ENCODE data around the gene SEZ6L.

SEZ6L gene

DNA sequence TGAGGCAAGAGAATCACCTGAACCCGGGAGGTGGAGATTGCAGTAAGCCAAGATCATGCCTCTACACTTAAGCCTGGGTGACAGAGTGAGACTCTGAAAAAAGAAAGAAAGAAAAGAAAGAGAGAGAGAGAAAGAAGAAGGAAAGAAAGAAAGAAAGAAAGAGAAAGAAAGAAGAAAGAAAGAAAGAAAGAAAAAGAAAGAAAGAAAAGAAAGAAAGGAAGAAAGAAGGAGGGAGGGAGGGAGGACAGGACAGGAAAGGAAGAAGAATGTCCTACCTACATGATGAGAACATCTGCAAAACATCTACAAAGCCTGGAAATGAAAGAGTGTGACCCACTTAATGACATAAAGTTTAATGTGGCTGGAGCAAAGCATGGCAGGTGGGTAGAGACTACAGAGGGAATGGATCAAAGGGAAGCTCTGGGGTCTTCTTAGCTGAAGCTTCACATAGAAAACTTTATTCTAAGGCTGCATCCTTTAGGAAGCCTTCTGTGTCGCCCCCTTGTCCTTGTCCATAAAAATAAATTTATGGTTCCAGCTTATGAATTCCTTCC lies 147.5 kb downstream of the SEZ6L start:
- Histone ChIP-seq H3K9me2 (replicated peaks; ENCODE audit: low read depth, low read length) (no peaks in the 10 kb centered on the region), H3K4me3 (ENCODE audit: low read length, poor library complexity, severe bottlenecking) (no peak overlapping the region), H3K9me3 (ENCODE audit: insufficient read depth, low read depth, low read length) (no peaks in the 10 kb centered on the region), H4K20me1 (ENCODE audit: insufficient read depth, low read length, poor library complexity, severe bottlenecking) (no peaks in the 10 kb centered on the region), H2AFZ (ENCODE audit: low read length) (no peak overlapping the region), H3K4me1 (ENCODE audit: insufficient read depth, low read length, poor library complexity, severe bottlenecking) (no peaks in the 10 kb centered on the region), H3K4me2 (ENCODE audit: low read depth, low read length, poor library complexity, severe bottlenecking) (no peak overlapping the region), H3K36me3 (ENCODE audit: insufficient read depth, low read length) (no peaks in the 10 kb centered on the region), H3K79me2 (ENCODE audit: insufficient read depth, low read length) (no peaks in the 10 kb centered on the region), H3K27me3 (ENCODE audit: insufficient read depth, low read length, poor library complexity, severe bottlenecking) (no peaks in the 10 kb centered on the region), H3F3A (ENCODE audit: low read depth) (no peaks in the 10 kb centered on the region), H3K9ac (ENCODE audit: low read depth, low read length, poor library complexity, severe bottlenecking) (no peak overlapping the region)
- TF ChIP-seq, protein P1, sequence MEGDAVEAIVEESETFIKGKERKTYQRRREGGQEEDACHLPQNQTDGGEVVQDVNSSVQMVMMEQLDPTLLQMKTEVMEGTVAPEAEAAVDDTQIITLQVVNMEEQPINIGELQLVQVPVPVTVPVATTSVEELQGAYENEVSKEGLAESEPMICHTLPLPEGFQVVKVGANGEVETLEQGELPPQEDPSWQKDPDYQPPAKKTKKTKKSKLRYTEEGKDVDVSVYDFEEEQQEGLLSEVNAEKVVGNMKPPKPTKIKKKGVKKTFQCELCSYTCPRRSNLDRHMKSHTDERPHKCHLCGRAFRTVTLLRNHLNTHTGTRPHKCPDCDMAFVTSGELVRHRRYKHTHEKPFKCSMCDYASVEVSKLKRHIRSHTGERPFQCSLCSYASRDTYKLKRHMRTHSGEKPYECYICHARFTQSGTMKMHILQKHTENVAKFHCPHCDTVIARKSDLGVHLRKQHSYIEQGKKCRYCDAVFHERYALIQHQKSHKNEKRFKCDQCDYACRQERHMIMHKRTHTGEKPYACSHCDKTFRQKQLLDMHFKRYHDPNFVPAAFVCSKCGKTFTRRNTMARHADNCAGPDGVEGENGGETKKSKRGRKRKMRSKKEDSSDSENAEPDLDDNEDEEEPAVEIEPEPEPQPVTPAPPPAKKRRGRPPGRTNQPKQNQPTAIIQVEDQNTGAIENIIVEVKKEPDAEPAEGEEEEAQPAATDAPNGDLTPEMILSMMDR (conservative IDR thresholded peaks at IDR 0.05; ENCODE audit: low read length), result no peak
- TF ChIP-seq EZH2phosphoT487 (IDR thresholded peaks at IDR 0.05; ENCODE audit: borderline replicate concordance), result no peak

DNA sequence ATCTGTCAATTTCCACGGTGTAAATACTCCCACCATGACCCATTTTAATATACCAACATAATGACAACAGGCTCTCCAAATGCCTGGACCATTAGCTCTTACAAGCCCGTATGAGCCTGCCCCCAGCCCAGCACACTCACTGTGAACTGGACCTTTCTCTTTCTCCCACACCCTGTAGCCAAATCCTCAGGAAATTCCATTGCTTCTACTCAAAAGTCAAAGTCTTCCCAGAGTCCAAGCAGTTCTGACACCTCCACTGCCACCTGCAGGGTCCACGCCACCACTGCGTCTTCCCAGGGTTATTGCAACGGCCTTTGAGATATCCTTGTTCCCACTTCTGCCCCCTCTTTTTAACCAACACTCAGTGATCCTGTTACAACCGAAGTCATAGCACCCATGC lies 149.7 kb downstream of the SEZ6L start:
- Histone ChIP-seq H3K9me2 (replicated peaks; ENCODE audit: low read depth, low read length) (no peaks in the 10 kb centered on the region), H3K79me2 (ENCODE audit: insufficient read depth, low read length) (no peaks in the 10 kb centered on the region), H2AFZ (ENCODE audit: low read length) (no peak overlapping the region), H3F3A (ENCODE audit: low read depth) (no peaks in the 10 kb centered on the region), H3K4me3 (ENCODE audit: low read length, poor library complexity, severe bottlenecking) (no peak overlapping the region), H3K9ac (ENCODE audit: low read depth, low read length, poor library complexity, severe bottlenecking) (no peak overlapping the region), H3K9me3 (ENCODE audit: insufficient read depth, low read depth, low read length) (no peaks in the 10 kb centered on the region), H4K20me1 (ENCODE audit: insufficient read depth, low read length, poor library complexity, severe bottlenecking) (no peaks in the 10 kb centered on the region), H3K27me3 (ENCODE audit: insufficient read depth, low read length, poor library complexity, severe bottlenecking) (no peaks in the 10 kb centered on the region), H3K4me1 (ENCODE audit: insufficient read depth, low read length, poor library complexity, severe bottlenecking) (no peaks in the 10 kb centered on the region), H3K4me2 (ENCODE audit: low read depth, low read length, poor library complexity, severe bottlenecking) (no peak overlapping the region), H3K36me3 (ENCODE audit: insufficient read depth, low read length) (no peaks in the 10 kb centered on the region)
- TF ChIP-seq EZH2phosphoT487 (IDR thresholded peaks at IDR 0.05; ENCODE audit: borderline replicate concordance), result no peak
- TF ChIP-seq, protein P1 (conservative IDR thresholded peaks at IDR 0.05; ENCODE audit: low read length), result no peak

DNA sequence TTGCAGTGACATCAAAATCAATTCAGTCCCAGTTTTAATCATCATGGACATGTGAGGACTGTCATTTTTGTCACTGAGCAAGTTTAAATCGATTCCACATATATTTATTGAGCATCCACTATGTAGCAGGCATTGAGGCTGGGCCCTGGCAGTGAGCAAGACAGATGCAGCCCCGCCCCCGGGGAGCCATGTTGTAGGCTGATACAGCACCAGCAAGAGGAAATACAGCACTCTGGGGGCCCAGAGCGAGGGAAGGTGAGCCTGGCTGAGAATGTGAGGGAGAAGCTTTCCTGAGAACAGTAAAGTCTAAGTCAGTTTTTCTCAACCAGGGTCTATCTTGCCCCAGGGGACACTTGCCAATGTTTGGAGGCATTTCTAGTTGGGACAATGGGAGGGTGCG lies 151.2 kb downstream of the SEZ6L start:
- Histone ChIP-seq H3K9ac (ENCODE audit: low read depth, low read length, poor library complexity, severe bottlenecking) (no peak overlapping the region), H3K4me3 (ENCODE audit: low read length, poor library complexity, severe bottlenecking) (no peak overlapping the region), H2AFZ (ENCODE audit: low read length) (no peak overlapping the region), H4K20me1 (ENCODE audit: insufficient read depth, low read length, poor library complexity, severe bottlenecking) (no peaks in the 10 kb centered on the region), H3K36me3 (ENCODE audit: insufficient read depth, low read length) (no peaks in the 10 kb centered on the region), H3K79me2 (ENCODE audit: insufficient read depth, low read length) (no peaks in the 10 kb centered on the region), H3K9me3 (ENCODE audit: insufficient read depth, low read depth, low read length) (no peaks in the 10 kb centered on the region), H3K4me2 (ENCODE audit: low read depth, low read length, poor library complexity, severe bottlenecking) (no peak overlapping the region), H3K9me2 (replicated peaks; ENCODE audit: low read depth, low read length) (no peaks in the 10 kb centered on the region), H3F3A (ENCODE audit: low read depth) (no peaks in the 10 kb centered on the region), H3K27me3 (ENCODE audit: insufficient read depth, low read length, poor library complexity, severe bottlenecking) (no peaks in the 10 kb centered on the region), H3K4me1 (ENCODE audit: insufficient read depth, low read length, poor library complexity, severe bottlenecking) (no peaks in the 10 kb centered on the region)
- TF ChIP-seq, protein P1 (conservative IDR thresholded peaks at IDR 0.05; ENCODE audit: low read length), result no peak
- TF ChIP-seq EZH2phosphoT487 (IDR thresholded peaks at IDR 0.05; ENCODE audit: borderline replicate concordance), result no peak

All from Loucy (cell line).